GM18499 (cell line): Measurements from ENCODE around the gene TBC1D8.

Experiments
- ATAC-seq: cut with Tn5 transposase; IDR thresholded peaks from one replicate; pipeline ENCODE4 v1.9.1; 2021; ENCODE audit warnings: moderate number of reproducible peaks; ENCODE audit not compliant: insufficient read depth, unreplicated experiment

TBC1D8 gene

GRCh38 chr2:101038455-101039255 is 112.5 kb downstream of the TBC1D8 start:
- no peak for ATAC-seq

GRCh38 chr2:101037161-101037755 is 113.9 kb downstream of the TBC1D8 start:
- ATAC-seq: no peak

GRCh38 chr2:101036562-101036961 is 114.6 kb downstream of the TBC1D8 start:
- ATAC-seq: no peak

GRCh38 chr2:101032084-101032776 is 119.0 kb downstream of the TBC1D8 start:
- no peak for ATAC-seq

- ATAC-seq: no peak
Measured at GRCh38 chr2:101030866-101031554, 120.2 kb downstream of the TBC1D8 start.

- ATAC-seq: no peak
Measured at GRCh38 chr2:101027852-101028251, 123.3 kb downstream of the TBC1D8 start.

- ATAC-seq: no peak
Measured at GRCh38 chr2:101026923-101027469, 124.2 kb downstream of the TBC1D8 start.

GRCh38 chr2:101026253-101026701 is 124.9 kb downstream of the TBC1D8 start:
- ATAC-seq: no peak

GRCh38 chr2:101025561-101025960 is 125.6 kb downstream of the TBC1D8 start:
- ATAC-seq: no peak

GRCh38 chr2:101023327-101024107 is 127.7 kb downstream of the TBC1D8 start:
- ATAC-seq: no peak

- ATAC-seq: no peak
Measured at GRCh38 chr2:101022221-101022620, 129.0 kb downstream of the TBC1D8 start.

- ATAC-seq: no peak
Measured at GRCh38 chr2:101018934-101019333, 132.2 kb downstream of the TBC1D8 start.

GRCh38 chr2:101017371-101017770 is 133.8 kb downstream of the TBC1D8 start:
- ATAC-seq: no peak

- ATAC-seq: no peak
Measured at GRCh38 chr2:101014264-101014857, 136.8 kb downstream of the TBC1D8 start.

- ATAC-seq: no peak
Measured at GRCh38 chr2:101012706-101013181, 138.4 kb downstream of the TBC1D8 start.

GRCh38 chr2:101012054-101012705 is 139.0 kb downstream of the TBC1D8 start:
- ATAC-seq: peak; percentile 87

- ATAC-seq: no peak
Measured at GRCh38 chr2:101011152-101011551, 140.0 kb downstream of the TBC1D8 start.
